ENCODE measurements around the gene WDR86.

- no peak for TF ChIP-seq POLR2A (IDR thresholded peaks at IDR 0.05)
- no peak for TF ChIP-seq CTCF (IDR thresholded peaks at IDR 0.05)
Measured at GRCh38 chr7:151403764-151404163, 6.1 kb downstream of the WDR86 start.
